CD4-positive, alpha-beta T cell treated with Interleukin-15 for 1 hour (primary cell): ENCODE measurements around the gene KRTAP19-8.

Experiments used
- DNase-seq: peaks from one replicate; pipeline ENCODE4 v3.0.0-alpha.2; 2020

The KRTAP19-8 gene

GRCh38 chr21:31011412-31011811 is 26.9 kb downstream of the KRTAP19-8 start:
- no peak for DNase-seq

GRCh38 chr21:31008355-31008754 is 29.9 kb downstream of the KRTAP19-8 start:
- no peak for DNase-seq

- DNase-seq, result no peak
Measured at GRCh38 chr21:31005019-31005418, 33.3 kb downstream of the KRTAP19-8 start.

- no peak for DNase-seq
Measured at GRCh38 chr21:31003471-31003870, 34.8 kb downstream of the KRTAP19-8 start.

- DNase-seq, result no peak
Measured at GRCh38 chr21:30997541-30997940, 40.7 kb downstream of the KRTAP19-8 start.

GRCh38 chr21:30996728-30997127 is 41.5 kb downstream of the KRTAP19-8 start:
- no peak for DNase-seq

GRCh38 chr21:30994932-30995331 is 43.3 kb downstream of the KRTAP19-8 start:
- no peak for DNase-seq

GRCh38 chr21:30990514-30991262 is 47.6 kb downstream of the KRTAP19-8 start:
- DNase-seq, result no peak

GRCh38 chr21:30988706-30989105 is 49.6 kb downstream of the KRTAP19-8 start:
- DNase-seq, result no peak
